CD4-positive, alpha-beta T cell treated with Interleukin-17A for 1 hour (primary cell): ENCODE measurements around the gene PLOD2.
"Not testable (repeated sequence)": the region's sequence is repeated elsewhere in the genome, so short reads cannot be mapped to it uniquely, and the experiment has no call there.

Experiments
- DNase-seq: peaks from one replicate; pipeline ENCODE4 v3.0.0-alpha.2; 2020

Gene PLOD2

DNA sequence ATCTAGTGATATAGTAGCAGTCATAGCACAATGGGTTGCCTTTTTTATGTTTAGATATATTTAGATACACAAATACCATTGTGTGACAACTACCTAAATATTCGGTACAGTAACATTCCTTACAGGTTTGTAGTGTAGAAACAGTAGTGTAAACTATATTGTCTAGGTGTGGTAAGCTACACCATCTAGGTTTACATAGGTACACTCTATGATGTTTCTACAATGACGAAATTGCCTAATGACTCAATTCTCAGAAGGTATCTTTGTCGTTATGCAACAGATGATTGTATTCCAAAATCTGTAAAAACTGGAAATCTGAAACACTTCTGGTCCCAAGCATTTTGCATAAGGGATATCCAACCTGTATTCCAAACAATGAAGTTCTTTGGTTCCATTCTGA, 24.3 kb downstream of the PLOD2 start:
- DNase-seq = no peak

DNA sequence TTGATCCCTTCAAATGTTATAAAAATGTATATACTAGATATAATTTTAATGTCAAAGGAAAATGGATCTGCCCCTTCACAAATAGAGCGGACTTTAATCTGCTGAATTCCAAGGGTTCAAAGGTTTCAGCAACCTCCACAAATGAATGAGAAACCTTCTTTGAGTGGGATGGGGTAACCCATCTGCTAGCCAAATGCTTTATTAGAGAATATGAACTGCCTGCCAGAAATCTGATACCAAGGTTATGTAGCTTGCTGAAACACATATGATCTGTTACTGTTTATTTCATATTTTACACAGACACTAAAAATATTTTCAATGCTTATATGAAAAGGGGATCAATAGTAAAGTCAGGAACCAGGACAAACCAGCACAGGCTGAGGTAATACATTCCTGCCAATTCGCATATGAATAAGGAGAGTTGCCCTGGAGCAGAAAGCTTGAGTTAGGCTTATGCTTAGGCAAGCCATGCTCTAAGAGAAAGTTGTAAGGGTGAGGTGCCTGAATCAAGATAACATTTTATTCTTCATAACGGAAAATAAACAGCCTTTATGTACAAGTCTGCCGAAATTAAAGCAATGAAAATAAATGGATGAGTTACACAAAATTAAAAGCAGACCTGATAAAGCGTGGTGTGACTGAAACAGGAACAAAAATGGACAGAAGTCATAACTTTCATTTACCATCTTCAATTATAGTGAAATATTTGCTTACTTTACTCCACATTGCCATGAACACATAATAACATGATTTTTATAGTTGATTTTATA, 26.5 kb downstream of the PLOD2 start:
- no peak for DNase-seq

DNA sequence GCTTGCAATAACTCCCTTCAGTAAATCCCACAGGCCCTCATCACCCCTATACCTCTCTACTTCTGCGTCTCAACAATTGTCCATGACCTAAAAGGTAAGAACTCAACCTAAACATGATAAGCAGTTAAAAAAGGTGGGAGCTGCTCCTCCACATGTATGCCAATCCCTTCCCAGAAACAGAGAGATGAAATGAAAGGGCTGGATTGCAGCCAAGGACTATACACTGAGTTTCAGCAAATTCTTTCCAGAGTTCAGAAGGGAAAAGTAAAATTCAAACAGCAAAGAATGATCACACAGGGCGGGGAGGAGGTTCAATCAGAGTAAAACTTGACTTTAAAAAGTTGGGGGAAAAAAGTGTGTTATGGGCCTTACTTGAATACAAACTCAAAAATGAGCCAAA, 27.5 kb downstream of the PLOD2 start:
- no peak for DNase-seq

DNA sequence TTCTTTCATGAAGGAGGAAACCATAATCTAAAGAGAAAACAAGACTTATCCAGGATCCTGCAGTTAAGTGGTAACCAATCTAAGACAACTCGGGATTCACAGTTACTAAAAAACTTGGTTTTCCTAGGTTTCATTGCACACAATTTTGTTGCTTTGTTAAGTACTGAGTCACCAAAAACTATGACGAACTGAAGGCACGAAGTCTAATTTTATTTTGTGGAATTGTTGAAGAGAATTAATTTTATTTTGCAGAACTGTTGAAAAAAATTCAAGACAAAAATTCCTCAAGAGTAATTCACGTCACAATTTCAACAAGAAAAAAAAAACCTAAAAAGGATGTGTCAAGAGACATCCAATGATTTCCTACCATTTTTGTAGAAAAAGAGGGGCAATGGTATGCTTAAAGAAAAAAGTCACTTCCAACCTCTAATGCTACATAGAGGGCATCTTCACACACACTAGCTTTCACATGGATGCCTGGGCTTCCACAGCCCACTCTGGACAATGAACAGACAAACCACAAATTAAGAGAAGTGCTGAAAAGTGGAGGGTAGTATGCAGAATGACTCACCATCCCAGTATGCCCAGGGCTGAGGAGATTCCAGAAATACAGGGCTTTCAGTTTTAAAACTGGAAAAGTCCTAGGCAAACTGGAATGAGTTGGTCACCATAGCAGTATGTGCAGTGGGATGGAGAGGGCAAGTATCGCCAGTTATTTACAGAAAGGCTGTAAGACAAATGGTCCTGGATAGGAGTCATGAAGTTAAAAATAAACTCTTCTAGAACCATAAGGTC, 29.2 kb downstream of the PLOD2 start:
- no peak for DNase-seq

DNA sequence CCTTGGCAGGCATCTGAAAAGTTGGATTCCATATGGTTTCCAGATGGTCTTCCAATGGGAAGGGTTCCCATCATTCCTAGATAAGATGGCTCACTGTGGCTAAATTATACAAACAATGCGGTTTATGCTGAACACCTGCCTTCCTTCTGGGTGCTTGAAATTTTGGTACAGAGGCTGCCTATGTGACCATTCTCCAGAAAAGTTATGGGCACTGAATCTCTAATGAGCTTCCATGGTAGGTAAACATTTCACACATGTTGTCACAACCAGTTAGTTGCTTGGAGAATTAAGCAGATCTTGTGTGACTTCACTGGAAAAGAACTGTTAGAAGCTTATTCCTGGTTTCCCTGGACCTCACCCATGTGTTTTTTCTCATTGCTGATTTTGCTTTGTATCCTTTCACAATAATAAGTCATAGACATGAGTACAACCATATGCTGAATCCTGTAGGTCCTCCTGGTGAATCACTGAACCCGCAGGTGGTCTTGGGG, 30.1 kb downstream of the PLOD2 start:
- no peak for DNase-seq

DNA sequence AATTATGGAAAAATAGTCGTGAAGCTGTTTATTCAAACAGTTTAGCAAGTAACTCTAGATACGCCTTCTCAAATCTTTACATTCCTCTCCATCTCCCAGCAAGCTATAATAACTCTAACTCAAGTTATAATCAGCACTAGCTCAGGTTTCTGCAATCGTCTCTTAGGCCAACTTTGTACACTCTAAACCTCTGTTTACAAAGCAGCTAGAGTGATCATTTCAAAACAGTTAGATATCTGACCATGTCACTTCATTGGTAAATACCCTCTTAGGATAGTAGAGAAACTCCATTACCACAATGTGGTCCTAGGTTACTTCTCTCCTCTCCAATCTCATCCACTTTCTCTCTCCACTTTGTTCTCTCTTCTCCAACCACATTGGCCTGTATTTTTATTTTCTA, 31.2 kb downstream of the PLOD2 start:
- DNase-seq = no peak

DNA sequence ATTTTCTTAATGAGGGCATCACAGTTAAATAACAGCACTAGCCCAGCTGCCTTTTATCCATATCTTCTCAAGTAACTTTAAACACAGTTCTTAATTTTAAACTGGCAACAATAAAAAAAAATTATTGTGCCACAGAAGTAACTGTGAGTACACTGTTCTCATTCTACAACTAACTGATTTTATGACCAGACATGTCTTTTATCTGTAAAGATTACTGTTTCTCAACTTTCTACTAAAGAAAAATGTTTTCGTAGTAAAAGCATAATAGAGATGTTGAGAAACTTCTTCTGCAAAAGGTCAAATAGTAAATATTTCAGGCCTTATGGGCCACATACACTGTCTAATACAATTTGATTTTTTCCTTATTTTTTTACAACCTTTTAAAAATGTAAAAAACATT, 32.0 kb downstream of the PLOD2 start:
- DNase-seq = no peak

DNA sequence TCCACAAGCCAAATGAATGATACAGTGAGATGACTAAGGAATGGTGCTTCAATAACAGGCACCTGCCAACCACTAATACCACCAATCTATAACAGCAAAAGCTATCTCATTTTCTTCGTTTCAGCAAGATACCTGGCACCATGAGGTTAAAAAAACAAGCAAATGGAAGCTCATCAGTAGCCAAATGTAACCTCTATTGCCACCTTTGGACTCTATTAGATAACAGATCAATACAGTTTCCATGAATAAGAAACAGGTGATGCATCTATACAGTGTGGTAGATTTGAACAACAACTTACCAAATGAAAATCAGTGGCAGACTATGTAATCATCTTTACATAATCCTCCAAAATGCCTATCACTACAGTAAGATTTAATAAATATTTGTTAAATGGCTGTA, 32.8 kb downstream of the PLOD2 start:
- DNase-seq = no peak

DNA sequence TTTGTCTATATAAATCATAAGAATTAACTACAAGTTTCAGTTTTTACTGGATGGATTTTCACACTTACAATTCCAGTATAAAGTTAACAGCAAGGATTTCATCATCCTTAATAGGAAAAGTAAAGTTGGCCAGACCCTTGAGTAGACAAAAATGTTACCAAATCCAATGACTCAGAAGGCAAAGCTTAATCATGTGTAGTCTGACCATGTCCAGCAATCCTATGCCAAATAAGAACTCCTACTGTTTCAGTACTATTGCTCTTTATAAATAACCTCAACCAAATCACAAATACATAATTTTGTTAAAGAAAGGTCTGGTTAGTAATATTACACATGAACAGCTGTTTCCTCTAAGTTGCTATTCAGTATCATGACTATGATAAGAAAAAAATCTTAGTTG, 35.0 kb downstream of the PLOD2 start:
- DNase-seq = no peak

DNA sequence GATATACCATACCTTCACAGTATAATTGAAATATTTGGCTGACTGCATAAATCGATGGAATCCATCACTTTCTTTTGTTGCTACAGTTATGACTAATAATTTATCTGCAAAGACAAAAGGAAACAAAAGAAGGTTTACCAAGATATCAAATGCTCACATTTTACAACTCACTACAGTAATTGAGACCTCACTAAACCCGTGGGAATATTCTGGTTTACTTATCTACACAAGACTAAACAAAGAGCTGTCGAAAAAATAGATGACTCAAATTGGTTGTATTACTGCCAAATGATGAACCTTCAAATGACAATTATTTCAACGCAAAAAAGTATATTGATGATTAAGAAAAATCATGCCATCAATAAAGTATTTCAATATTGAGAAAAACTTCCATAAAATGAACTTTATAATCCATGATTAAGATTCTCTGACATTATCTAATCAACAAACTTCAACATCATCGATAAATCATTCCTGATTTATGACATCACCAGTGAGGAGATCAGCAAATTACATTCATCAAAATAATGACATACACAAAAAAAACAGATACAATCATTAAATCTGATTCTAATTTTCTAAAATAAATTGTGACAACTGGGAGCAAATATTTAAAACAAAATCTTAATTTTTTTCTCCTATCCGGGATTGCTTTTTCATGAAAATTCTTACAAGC, 36.7 kb downstream of the PLOD2 start:
- no peak for DNase-seq

DNA sequence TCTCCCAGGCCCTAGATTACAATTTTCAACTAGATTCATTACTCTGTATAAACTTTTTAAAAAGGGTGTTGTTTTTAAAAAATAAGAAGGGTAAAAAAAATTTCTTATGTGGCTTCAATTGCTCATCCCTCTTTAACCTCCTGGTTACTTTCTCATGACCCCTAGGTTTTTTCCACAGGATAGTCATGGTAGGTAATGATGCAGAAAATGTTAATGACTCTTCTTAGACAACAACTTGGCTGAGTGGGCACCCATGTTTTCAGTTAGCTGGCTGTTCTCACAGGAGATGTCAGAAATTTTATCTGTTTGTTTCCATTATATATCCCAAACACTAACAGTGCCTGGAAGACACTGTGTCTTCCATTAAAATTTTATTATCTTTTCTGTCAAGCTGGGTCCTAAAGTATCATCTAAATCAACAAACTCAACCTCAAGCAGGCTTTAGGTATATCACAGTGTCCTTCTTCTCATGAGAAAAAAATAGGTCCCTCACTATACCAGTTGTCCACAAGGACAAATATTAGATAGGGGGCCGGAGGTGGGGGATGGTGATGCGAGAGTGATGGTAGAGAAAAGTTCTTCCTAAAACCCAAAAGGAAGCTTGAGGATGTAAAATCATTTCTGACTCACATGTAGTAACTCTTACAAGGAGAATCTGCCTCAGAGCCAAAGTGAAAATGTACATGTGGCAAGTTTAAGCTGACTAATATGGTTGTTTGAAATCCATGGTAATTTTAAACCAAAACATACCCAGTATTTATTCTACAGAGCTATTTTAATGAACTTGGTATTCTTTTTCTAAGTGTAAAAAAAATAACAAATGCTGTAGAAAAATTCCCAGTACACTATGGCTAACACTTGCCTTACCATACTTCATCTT, 43.3 kb downstream of the PLOD2 start:
- DNase-seq = no peak

DNA sequence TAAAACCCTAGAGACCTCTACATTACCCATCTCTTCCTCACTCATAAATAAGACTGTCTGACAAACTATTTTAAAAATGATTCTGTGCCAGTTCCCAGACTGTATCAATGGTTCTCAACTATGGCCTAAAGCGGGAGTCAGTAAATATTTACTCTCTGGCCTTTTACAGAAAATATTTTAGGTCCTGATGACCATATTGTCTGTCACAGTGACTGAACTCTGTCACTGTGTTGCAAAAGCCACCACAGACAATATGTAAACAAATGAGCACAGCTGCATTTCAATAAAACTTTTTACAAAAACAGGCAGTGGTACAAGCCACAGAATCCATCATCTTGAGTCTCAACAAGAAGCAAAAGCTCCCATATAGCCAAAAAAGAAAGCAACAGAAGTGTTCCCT, 45.4 kb downstream of the PLOD2 start:
- DNase-seq = no peak

DNA sequence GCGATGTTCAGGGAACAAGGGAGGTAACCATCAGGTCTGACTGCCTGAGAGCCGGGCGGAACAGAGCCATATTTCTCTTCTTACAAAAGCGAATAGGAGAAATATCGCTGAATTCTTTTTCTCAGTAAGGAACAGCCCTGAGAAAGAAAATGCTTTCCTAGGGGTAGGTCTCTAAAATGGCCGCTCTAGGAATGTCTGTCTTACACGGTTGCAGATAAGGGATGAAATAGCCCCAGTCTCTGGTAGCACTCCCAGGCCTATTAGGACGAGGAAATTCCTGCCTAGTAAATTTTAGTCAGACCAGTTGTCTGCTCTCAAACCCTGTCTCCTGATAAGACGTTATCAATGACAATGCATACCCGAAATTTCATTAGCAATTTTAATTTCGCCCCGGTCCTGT, 47.2 kb downstream of the PLOD2 start:
- not testable (repeated sequence) for DNase-seq

DNA sequence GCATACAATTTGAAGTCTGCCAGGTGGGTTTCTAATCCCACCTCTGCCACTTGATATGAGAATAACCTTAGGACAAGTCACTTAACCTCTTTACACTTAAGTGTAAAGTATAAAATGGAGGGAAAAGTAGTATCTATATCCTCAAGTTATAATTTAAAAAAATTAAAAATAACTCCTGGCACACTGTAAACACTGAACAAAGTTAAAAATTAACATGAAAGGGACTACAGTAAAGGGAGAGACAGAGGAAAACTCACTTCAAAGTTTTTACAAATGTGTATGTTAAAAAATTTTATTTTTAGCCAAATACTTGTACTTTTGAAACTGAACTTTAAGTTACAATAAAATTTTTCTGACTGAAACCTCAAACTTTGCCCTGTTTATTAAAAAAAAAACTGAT, 49.6 kb downstream of the PLOD2 start:
- no peak for DNase-seq

DNA sequence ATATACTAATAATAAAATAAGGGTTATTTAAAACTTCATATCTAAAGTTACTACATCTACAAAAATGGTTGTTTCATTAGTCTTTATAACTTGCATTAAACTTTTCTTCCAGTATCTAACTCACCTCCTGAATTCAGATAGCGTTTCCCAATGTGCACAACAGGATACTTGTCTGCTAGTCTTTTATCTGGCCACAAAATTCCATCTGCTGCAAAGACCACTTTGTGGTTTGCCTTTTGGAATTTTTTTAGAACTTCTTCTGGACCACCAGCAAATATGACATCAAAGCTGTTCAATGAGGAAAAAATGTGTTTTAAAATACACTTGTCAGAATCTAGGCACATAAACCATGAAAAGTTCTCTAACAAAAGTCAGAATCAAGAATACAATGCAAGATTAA, 50.8 kb downstream of the PLOD2 start:
- DNase-seq = no peak

DNA sequence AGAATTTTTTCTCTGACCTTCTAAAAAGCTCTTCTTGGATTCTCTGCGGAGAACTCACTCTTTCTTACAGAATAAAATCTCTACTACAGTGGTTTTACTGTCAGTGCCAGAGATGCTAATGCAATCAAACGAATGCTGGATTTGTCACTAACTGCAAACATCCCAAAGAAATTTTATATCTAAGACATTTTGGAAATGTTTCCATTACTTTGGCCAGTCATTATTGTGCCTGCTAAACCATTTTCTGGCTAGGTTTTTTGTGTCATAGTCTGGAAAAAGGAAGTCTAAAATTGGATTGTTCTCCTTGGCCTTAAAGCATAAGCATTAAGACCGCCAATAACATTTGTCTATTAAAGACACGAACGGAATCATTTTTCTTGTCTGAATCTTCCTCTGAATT, 54.0 kb downstream of the PLOD2 start:
- DNase-seq = no peak

DNA sequence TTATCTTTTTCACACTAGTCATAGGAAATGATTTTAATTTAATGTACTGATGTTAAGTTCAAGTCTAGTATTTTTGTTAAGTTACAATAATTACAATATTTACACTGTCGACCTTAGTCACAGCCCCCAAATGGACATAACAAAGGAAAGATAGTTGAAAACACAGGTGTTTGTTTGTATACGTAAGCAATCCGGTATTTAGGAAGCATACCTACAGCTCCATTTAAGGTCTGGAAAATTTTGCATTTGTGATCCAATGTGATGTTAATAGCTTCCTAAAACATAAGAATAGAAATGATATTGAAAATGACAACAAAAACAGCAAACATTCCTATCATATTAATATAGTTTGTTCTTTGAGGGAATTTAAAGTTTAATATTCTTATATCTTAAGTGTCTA, 56.9 kb downstream of the PLOD2 start:
- DNase-seq = no peak

DNA sequence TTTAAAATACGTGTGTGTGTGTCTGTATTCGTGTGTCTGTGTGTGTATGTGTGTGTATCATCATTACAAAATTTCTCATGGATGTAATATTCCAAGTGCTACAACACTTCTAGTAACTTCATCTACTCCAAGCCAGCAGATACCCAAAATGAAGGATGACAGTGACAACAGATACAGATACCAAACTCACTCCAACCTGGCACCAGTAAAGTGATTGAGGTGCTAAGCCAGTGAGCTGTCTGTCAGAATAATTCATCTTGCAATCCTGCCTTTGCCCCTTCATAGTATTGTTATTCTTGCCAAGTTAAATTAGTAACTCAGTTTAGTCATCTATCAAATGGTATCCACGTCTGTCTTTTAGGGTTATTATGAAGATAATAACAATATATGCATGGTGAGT, 58.1 kb downstream of the PLOD2 start:
- no peak for DNase-seq

DNA sequence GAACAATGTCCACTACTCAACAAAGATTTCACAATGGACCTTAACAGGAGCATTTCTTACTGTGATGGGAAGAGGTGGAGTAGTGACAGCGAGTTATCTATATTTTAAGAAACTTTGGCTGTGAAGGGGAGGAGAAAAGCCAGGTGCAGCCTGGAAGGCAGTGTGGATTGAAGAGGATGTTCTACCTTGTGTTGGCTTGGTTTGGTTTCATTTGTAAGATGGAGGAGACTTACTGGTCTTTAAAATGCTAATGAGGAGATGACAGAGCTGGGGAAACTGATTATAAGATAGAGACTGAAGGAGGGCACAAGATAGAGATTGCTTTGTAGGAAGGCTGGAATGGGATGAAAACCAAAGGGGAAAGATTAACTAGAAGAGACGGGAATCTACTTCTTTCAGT, 59.4 kb downstream of the PLOD2 start:
- DNase-seq = no peak

DNA sequence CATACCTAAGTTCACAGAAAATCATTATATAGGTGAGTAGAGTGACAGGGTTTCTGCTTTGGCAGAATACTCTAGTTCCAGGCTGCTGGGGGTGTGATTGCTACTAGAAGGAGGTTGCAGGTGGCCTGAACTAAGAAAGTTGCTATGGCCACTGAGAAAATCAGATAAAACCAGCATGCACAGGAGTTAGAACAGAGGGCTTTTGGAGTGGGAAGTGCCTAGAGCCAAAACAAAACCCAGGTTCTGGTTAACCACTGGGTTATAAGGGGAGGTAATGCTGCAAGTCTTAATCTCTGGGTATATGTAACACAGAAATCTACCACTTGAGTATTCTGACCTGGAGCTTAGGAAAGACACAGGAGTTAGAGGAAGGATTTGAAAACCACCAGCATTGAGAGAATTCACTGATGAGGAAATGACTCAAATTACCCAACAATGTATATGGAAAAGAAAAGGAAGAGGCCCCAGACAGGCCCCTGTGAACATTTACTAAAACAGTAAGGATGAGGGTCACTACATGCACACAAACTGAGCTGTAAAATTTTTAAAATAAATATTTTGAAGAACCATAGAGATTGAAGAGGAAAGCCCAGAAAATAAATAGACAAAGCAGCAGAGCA, 60.0 kb downstream of the PLOD2 start:
- no peak for DNase-seq

DNA sequence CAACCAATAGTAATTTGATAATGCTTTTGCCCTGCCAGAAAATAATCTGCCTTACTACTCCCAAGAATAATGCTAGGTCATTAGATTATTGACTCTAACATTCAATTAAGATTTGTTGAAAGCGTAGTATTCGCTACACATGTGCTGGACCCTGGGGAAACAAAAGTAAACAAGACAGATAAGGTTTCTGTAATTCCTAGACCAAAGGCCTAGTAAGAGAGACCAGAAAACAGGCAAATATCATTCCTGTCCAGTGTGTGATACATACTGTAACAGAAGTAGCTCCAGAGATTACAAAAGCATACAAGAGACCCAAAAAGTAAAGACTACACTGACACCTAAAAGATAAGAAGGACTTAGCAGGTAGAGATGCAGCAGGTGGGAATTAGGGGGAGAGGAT, 60.8 kb downstream of the PLOD2 start:
- no peak for DNase-seq

DNA sequence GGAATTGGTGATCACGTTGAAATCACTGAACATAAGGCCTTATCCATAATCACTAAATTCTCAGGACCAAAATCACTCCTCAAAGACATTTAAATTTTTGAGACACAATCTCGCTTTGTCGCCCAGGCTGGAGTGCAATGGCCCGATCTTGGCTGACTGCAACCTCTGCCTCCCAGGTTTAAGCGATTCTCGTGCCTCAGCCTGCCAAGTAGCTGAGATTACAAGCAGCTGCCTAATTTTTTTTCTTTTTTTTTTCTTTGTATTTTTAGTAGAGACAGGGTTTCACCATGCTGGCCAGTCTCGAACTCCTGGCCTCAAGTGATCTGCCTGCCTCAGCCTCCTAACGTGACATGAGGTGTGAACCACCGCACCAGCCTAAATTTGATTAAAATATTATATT, 61.7 kb downstream of the PLOD2 start:
- no peak for DNase-seq
